Measurements from ENCODE around the gene RCOR2. TPM values are rescaled to one million over a fixed set of nuclear protein-coding genes. Genes with fewer than 3 reads are reported as not detected.

The RCOR2 gene
- total and polyA plus RNA-seq, 12 donors: 0.33 to 4.5 (median 1.2) TPM; not detected in 2

DNA sequence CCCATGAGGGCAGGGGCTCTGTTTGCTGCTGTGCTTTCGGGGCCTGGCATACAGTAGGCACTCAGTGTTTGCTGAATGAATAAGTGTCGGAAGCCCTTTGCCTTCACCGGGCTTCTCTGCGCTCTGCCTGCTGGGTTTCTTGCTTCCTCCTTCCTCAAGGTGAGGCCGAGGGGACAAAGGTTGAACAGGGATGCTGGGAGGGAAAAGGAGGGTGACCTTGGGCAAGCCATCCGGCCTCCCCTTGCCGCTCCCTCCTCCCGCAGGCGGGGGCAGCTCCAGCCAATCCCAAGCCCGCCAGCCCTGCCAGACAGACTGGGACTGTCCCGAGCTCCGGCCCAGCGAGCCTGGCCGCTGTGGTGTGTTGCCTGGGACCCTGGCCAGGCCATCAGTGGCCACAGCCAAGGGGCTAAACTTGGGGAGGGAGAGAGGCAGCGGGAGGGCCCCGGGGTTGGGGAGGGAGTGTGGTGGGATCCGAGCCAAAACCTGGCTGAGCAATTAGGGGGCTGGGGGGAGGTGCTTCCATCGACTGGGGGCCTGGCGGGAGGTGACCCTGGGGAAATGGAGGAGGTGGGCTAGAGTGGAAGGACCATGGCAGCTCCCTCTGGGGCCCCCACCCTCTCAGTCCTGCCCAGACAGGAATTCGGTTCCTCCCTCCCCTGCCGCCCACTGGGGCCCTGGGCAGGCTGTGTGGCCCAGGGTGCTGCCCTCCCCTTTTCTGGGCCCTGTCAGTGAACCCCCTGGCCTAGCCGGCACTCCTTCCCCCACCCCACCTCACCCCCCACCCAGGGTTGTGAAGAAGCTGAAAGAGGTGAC, 3.4 kb upstream of the RCOR2 start:
- TF ChIP-seq, protein P1, sequence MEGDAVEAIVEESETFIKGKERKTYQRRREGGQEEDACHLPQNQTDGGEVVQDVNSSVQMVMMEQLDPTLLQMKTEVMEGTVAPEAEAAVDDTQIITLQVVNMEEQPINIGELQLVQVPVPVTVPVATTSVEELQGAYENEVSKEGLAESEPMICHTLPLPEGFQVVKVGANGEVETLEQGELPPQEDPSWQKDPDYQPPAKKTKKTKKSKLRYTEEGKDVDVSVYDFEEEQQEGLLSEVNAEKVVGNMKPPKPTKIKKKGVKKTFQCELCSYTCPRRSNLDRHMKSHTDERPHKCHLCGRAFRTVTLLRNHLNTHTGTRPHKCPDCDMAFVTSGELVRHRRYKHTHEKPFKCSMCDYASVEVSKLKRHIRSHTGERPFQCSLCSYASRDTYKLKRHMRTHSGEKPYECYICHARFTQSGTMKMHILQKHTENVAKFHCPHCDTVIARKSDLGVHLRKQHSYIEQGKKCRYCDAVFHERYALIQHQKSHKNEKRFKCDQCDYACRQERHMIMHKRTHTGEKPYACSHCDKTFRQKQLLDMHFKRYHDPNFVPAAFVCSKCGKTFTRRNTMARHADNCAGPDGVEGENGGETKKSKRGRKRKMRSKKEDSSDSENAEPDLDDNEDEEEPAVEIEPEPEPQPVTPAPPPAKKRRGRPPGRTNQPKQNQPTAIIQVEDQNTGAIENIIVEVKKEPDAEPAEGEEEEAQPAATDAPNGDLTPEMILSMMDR (IDR thresholded peaks at IDR 0.05): no peak
- no peak for TF ChIP-seq POLR2A (IDR thresholded peaks at IDR 0.05)
- WGBS, 4 donors: 15 to 40% (median 33%) methylated on average over 7 to 22 of the region's 22 CpGs
- DNase-seq: peak; percentile 67 to 88 (median 82)
- intact Hi-C loops (cut with DNase I): no loop called here
- peaks cover 20 to 45% of the 10 kb centered on the region in 2 donors for H3K4me1 ChIP-seq (replicated peaks in 1 of 2)
- H3K4me3 ChIP-seq: no peak overlapping the region
- H3K9me3 ChIP-seq (replicated peaks in 1 of 3): no peaks in the 10 kb centered on the region
- H3K36me3 ChIP-seq (replicated peaks in 1 of 2): no peaks in the 10 kb centered on the region
- peak overlapping the region in 2 of 5 donors; percentile 61 to 65 for H3K27ac ChIP-seq
- no peaks in the 10 kb centered on the region for H3K27me3 ChIP-seq

DNA sequence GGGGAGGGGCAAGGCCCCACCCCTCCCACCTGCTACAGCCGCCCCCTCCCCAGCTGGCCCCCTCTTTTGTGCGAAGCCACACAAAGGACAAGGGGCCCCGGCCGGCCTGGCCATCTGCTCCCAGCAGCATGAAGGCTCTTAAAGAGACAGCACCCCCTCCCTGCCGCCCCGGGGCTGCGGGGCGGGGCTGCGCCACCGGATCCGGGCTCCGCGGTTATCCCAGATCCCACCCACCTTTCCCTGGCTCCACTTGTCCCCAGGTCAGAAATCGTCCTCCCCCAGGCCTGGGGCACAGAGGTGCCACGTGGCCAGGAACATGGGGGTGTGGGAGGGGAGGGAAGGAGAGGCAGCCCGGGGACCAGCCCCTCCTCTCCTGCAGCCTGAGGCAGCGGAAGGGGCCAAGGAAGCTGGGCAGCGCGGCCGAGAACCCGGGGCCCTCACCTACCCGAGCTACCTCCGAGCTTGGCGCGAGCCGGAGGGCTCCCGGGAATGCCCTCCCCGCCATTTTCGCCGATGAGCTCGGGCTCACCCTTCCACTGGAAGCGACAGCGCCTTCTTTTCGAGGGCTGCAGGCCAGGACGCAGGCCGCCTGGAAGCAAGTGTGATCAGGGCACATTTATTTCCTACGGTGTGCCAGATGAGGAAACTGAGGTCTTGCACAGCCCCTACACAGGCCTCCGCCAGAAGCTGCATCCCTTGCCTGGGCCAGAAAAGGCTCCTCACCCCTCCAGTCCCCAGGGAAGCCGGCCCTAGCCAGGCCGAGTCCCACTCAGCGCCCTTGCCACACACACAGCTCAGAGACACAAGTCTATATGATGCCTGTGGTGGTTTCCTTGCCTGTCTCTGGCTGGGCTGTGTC, 2.5 kb upstream of the RCOR2 start:
- Histone ChIP-seq H3K36me3 (replicated peaks in 1 of 2) (no peaks in the 10 kb centered on the region), H3K4me3 (peak overlapping the region in 1 of 4 donors; percentile 1), H3K4me1 (replicated peaks in 1 of 2) (peaks cover 20 to 45% of the 10 kb centered on the region in 2 donors), H3K27ac (peak overlapping the region in 2 of 5 donors; percentile 61 to 81), H3K27me3 (no peaks in the 10 kb centered on the region), H3K9me3 (replicated peaks in 1 of 3) (no peaks in the 10 kb centered on the region)
- intact Hi-C loops (cut with DNase I): no loop called here
- WGBS, 4 donors: 31 to 52% (median 40%) methylated on average over 5 to 41 of the region's 41 CpGs
- TF ChIP-seq, protein P1 (IDR thresholded peaks at IDR 0.05): no peak
- TF ChIP-seq POLR2A (IDR thresholded peaks at IDR 0.05): no peak
- no peak for DNase-seq

DNA sequence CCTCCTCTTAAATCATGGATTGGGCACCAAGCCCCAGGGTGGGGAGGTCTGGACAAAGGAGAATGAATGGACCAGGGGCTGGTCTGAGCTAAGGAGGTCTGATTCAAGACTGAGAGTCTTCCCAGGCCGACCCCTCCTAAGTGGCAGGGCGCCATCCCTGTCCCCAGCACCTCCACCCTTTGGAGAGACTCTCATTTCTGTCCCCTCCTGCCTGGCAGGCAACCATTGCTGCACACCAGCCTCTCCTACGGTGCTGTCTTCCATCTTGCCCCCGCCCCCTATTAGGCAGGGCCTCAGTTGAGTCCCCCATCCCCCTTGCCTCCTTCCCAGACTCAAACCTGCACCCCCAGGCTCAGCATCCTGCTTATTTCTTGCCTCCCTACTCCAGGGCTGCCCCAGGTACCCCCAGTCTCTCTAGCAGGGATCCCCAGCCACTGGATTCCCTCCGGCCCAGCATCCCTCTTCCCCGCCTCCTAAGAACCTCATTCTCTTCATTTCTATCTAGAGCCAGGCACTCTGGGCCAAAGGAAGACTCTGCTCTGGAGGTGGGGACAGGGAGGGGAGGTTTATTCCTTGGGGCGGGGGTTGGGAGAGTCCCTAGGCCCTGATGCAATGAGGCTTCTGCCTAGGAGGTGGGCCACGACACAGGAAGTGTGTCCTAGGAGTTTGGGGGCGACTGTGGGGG, 1.7 kb upstream of the RCOR2 start:
- H3K27ac ChIP-seq: peak overlapping the region in 4 of 5 donors; percentile 34 to 81 (median 60)
- WGBS, 4 donors: 57 to 69% (median 63%) methylated on average over 7 to 9 of the region's 9 CpGs

More for the DNA sequence above, 1.7 kb upstream of the RCOR2 start:
- H3K4me3 ChIP-seq: peak overlapping the region in 1 of 4 donors; percentile 60
- no peaks in the 10 kb centered on the region for H3K9me3 ChIP-seq (replicated peaks in 1 of 3)
- intact Hi-C loops (cut with DNase I): no loop called here
- no peaks in the 10 kb centered on the region for H3K27me3 ChIP-seq
- peaks cover 20 to 45% of the 10 kb centered on the region in 2 donors for H3K4me1 ChIP-seq (replicated peaks in 1 of 2)
- no peak for TF ChIP-seq POLR2A (IDR thresholded peaks at IDR 0.05)
- TF ChIP-seq, protein P1 (IDR thresholded peaks at IDR 0.05): no peak
- no peak for DNase-seq
- no peaks in the 10 kb centered on the region for H3K36me3 ChIP-seq (replicated peaks in 1 of 2)

Data from adrenal gland (tissue), 12 donors.